Stimulated activated CD8-positive, alpha-beta memory T cell treated with anti-CD3 and anti-CD28 coated beads, Interleukin-7, amount 100 ng/mL, for 48 hours (primary cell): ENCODE results near the gene SMAGP.
"Not testable (repeated sequence)": the region's sequence is repeated elsewhere in the genome, so short reads cannot be mapped to it uniquely, and the experiment has no call there.

Experiments used
- DNase-seq, 2 donors: peaks; one replicate each; pipeline ENCODE4 v3.0.0-alpha.2; 2020; ENCODE audit warnings: low read depth in 1 of 2; ENCODE audit errors: extremely low read depth in 1 of 2

Gene SMAGP

DNA sequence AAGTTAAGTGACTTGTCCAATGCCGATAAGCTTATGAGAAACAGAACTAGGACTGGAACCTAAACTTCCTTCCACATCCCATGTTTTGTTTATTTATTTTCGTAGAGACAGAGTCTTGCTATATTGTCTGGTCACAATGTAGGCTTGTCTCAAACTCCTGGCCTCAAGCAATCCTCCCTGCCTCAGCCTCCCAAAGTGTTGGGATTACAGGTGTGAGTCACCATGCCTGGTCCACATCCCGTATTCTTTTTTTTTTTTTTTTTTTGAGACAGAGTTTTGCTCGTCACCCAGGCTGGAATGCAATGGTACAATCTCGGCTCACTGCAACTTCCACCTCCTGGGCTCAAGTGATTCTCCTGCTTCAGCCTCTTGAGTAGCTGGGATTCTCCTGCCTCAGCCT is 43.1 kb downstream of the SMAGP start:
- not testable (repeated sequence) for DNase-seq

DNA sequence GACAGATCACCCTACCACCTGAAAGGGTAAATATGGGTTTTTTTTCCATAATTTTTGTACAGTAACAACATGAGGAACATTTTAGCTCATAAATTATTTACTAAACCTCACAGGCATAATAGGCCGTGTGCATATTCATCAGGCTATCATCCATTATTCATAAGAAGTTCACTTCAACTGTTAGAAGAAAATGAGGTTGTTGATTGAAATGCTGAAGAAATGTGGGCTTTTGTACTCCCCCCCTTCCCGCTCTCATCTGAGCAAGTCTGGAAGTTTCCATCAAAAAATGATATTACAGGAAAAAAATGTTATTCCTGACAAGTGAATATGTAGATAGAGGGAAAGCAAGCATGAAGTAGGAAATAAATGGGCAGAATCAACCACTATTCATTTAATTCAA is 44.4 kb downstream of the SMAGP start:
- DNase-seq, result no peak

DNA sequence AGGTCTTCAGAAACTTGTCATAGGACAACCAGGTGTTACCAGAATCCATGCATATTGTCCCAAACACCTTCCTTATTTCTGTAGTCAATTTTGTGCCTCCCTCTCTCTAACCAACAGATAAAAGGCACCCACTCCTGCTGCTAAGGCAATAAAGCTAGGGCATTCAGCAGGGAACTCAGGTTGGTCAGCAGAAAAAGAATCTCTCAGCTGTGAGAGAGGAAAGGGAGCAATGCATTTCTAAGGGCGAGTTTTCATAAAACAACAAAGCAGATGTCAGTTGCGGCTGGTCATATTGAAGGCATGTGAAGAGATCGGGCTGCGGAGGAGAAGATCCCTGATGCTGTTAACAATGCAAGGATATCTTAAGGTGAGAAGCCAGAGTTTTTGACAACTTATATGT is 45.0 kb downstream of the SMAGP start:
- no peak for DNase-seq

DNA sequence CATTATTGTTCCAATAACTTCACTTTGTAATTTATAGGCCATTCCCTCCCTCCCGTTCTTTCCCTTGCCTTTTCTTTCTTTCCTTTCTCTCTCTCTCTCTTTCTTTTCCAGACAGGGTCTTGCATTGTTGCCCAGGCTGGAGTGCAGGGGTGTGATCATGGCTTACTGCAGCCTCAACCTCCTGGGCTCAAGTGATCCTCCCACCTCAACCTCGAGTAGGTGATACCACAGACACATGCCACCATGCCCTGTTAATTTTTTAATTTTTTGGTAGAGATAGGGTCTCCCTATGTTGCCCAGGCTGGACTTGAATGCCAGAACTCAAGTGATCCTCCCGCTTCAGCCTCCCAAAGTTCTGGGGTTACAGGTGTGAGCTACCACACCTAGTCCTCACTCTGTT is 45.6 kb downstream of the SMAGP start:
- DNase-seq, result no peak

DNA sequence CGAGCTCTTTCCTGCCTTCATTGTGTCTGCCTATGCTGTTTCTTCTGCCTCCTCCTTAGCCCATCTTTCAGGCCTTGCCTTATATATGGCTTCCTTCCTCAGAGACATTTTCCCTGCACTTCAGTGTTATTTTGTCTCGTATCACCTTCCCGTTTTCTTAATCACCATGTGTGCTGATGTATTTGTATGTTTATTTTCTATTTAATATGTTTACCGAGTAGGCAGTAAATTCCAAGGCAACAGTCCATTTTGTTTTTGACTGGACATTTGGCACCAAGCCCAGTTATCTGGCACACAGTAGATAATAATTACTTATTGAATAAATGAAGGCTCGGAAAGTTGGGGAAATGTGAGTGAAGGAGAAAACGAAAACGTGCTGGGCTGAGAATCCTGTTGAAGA is 47.8 kb downstream of the SMAGP start:
- DNase-seq, result no peak

DNA sequence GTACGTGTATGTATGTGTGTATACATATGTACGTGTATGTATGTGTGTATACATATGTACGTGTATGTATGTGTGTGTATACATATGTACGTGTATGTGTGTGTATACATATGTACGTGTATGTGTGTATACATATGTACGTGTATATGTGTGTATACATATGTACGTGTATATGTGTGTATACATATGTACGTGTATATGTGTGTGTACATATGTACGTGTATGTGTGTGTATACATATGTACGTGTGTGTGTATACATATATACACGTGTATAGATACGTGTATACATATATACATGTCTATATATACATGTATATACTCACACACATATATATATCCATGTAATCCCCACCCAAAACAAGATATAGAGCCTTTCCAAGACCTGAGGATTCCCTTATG is 50.4 kb downstream of the SMAGP start:
- not testable (repeated sequence) for DNase-seq

DNA sequence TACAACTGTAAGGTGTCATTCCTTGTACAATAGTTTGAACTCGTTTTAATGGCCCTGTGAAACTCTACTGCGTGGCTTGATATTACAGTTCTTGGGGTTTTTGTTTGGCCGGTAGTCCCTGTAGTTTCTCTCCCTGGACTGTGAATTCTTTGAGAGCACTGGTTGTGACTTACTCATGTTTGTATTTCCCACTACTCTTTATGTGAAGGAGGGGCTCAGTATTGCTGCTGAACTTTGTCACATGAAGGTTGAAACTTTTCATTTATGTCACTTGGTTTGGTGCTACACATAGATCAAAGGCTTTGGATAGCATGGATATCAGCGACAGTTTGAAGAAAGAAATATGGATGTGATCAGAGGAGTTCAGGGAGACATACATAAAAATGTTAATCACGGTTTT is 50.9 kb downstream of the SMAGP start:
- no peak for DNase-seq

DNA sequence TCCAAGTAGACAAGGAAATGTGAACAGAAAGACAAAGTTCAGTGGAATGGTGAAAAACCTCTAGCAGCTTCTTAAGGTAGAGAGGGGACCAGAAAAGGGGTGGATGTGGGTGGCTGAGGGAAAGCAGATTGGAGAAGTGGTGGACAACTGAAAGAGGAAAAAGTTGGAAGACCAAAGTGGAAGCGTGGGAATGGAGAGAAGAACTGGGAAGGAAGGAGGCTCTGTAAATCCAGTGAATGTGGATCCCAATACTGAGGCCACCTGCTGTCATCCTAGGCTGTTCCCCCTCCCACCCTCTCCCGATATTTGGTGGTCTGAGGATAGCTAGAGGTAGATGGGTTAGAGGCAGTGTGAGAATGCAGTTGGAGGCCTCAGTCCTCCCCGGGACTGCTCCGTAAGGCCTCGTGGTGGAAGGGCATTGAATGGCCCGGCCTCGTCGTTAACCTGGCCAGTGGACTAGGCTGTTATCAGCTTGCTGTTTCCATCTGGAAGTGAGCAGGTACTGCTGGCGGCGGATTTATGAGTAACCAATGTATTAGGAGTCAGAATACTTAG is 51.5 kb downstream of the SMAGP start:
- DNase-seq, result no peak

DNA sequence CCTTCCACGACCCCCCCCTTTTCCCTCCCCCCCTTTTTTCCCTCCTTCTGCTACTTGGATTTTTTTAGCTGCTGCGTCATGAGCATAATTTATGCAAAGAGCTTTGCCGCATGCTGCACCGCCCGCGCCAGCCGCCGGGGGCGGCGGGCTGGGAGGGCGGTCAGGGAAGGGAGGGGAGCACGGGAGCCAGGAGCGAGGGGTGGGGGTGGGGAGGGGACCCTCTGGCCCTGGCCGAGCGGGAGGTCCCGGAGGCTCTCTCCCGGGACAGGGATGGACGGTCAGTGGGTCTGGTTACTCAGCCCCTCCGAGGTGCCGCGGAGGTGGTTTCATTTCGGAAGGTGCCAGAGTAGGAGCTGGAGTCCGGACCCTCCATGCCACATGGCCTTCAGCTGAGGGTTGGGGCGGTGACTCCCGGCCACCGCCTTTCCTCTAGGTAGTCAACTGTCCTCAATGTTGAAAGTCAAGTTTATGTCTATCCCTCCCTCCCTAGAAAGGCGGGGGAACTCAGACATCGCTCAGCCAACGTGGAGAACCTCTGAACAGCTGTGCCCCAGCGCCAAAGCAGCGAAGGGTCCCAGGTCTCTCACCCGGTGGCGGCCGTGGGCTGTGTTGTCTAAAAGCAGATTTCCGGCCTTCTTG is 52.1 kb downstream of the SMAGP start, which contains the start of gene POU6F1:
TSS of gene POU6F1 (minus strand) at position 95 of the 639 bp plus-strand sequence. CDS start 11,226 bp downstream, outside the sequence.
- peak in 1 of 2 donors; percentile 31 for DNase-seq

DNA sequence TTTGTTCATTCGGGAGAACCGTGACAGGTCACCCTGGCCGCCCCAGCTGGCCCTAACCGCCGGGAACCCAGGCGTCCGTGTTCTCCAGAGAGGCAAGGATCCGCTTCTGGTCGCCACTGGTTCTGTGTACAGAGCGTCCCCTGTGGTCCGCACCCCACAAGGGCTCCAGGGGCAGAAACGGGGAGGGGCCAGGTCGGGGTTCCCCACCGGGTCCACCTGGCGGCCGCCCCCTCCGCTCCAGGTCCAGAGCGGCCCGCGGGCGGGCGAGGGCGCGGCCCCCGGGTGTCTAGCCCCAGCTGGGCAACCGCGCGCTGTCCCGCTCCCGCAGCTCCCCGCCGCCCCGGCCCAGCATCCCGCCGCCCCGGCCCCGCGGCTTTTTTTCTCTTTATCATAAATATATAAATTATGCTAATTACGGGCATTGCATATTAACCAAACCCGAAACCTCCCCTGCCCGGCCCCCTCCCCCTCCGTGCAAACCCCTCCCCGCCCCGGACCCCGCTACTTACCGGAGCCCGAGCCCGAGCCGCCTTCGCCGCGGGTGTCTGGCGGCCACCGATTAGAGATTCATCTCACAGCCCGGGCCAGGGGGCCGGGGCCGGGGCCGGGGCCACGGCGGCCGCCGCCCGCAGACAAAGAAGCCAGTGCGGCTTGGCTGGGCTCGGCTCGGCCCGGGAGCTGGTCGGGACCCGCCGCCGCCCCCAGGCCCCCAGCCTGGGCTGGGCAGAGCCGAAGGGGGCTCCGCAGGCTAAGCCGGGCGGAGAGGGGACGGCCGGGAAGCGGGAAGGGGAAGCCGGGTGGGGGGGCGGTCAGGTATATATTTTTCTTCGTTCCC is 52.9 kb downstream of the SMAGP start:
- peak in 1 of 2 donors; percentile 30 for DNase-seq

DNA sequence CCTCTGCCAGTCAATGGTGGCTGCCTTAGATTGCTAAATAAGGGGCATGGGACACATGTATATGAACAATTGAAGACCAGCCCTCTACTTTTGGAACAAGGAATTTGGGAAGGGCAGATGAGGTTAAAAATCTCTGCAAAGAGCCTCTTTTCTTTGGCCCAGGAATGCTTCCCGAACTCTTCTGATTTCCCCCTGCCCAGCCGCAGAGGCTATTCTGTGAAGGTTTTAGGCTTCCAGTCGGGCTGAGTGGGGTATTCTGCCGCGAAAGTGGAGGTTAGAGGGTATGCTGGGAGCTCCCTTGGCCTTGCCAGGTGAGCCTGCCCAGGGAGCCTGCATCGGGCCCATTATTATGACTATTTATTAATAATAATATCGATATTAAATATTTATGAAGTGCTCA is 53.6 kb downstream of the SMAGP start:
- DNase-seq, result no peak

DNA sequence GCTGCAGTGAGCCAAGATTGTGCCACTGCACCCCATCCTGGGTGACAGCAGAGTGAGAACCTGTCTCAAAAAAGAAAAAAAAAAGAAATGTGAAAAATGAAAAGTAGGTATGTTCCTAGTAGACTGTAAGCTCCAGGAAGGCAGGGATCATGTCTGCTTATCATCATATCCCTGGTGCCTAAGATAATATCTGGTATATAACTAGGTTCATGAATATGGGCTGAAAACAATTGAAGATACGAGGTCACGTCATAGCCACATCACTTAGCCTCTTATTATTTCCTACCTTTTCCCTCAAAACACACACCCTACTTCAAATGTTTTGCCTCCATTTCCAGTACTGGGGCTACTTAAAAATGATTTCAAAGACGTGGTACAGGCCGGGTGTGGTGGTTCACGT is 55.3 kb downstream of the SMAGP start:
- DNase-seq, result no peak

DNA sequence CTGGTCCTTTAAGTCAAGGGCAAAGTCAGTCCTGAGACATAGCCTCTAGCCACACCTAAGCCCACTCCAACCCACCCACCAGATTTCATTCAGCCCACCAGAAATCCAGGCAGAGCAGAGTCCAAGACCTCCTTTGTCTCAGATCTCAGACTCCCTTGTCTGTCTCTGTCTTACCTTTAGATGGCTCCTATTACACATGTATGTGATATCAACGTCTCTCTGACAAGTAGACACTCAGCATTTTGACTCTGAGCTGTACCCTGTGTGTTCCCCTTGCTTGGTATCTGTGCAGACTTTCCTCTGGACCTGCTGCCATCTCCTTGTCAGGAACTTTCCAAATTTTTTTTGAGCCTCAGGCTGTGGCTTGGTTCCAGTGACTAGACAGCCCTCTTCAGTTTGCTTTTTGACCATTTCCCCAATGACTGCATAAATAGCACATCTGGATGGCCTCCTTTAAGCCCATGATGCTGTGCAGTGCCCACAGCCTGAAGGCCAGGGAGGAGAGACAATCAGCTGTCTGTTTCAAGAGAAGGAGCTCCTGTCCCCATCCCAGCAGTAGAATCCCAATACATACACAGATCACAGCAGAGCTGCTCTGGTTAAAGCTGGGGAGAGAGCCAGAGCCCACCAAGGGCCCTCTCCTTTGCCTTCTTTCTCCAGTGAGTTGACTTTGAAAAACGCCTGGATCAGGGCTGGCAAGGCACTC is 59.4 kb downstream of the SMAGP start:
- DNase-seq, result no peak

DNA sequence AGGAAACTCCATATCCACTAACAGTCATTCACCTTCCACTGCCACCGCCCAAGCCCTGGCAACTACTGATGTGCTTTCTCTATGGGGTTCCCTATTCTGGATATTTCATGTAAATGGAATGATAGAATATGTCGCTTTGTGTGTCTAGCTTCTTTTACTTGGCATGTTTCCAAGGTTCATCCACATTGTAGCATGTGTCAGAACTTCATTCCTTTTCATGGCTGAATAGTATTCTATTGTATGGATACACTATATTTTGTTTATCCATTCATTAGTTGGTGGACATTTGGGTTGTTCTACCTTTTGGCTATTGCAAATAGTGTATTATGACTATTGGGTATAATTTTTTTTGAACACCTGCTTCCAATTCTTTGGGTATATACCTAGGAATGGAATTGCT is 61.0 kb downstream of the SMAGP start:
- DNase-seq, result no peak

DNA sequence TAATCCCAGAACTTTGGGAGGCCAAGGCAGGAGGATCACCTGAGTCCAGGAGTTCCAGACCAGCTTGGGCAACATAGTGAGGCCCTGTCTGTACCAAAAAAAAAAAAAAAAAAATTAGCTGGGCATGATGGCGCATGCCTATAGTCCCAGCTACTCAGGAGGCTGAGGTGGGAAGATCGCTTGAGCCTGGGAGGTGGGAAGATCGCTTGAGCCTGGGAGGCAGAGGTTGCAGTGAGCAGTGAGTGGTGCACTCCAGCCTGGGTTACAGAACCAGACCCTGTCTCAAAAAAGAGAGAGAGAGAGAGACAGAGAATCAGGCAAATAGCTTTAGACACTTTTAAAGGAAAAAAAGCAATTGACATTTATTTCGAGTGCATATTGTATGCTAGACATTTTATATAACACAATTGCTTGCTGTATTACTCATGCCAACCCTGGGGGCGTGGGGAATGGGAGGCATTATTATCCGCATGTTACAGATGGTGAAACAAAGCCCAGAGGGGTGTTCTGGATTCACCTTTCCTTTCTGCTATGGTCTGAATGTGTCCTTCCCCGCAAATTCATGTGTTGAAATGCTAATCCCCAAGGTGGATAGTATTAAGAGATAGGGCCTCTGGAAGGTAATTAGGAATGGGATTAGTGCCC is 62.1 kb downstream of the SMAGP start:
- DNase-seq, result no peak

DNA sequence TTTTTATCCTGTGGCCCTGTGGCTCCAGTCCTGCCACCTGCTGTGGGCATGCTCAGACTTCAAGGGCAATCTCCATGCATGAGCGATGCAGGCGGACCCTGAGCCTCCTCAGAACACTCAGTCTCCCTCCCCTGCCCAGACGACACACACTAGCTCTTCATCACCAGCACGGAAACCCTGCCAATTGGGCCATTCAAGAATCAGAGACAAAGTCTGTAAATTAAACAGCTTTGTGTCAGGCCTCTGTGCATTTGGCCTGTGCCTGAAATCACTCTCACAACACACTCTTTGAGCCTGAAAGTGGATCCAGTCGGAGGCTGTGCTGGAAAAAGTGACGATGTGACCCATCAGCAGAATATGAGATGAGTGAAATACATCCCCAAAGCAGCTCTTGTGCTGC is 64.9 kb downstream of the SMAGP start:
- DNase-seq, result no peak

DNA sequence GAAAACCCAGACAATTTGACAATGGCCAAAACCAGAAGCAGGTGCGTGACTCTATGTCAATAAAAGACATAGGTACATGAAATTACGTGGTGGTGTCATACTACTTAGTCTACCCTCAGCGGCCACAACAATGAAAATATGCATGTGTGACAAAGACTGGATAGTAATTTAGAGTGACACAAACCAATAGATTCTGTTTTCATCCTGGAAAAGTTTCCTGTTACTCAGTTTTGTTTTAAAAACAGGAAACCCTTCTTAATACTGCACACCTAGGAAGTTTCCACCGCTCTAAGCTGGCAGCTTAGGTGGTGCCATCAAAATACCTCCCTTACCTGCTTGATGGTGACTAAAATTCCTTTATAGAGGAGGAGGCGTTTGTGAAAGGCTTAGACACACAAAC is 67.5 kb downstream of the SMAGP start:
- DNase-seq, result no peak

DNA sequence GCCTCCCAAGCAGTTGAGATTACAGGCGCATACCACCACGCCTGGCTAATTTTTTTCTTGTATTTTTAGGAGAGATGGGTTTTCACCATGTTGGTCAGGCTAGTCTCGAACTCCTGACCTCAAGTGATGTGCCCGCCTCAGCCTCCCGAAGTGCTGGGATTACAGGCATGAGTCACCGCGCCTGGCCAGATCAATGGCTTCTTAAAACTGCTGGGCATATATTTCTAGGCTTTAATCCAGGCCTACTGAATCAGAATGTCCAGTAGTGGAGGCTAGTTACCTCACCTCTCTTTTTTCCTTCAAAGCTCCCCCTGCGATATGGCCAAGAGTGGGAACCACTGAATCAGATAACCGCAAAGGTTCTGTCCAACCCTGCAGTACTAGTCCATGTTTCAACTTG is 69.4 kb downstream of the SMAGP start:
- DNase-seq, result no peak

DNA sequence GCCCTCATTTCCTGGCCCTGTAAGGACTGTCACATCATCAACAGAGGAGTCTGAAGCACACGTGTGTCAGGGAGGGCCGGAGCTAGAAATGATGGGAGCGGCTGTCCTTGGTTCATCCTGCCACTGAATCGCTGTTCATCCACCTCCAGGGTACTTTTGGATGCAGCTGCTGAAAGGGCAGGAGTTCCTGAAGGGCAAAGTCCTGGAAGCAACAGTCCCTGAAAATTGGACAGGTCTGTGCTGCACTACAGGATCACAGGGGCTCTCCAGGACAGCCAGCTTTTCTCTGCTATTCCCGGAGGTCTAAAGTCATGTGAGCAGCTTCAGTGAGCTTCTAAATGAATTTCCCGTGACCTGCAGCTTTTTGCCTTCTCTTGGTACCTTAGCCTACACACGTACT is 70.1 kb downstream of the SMAGP start:
- DNase-seq, result no peak

DNA sequence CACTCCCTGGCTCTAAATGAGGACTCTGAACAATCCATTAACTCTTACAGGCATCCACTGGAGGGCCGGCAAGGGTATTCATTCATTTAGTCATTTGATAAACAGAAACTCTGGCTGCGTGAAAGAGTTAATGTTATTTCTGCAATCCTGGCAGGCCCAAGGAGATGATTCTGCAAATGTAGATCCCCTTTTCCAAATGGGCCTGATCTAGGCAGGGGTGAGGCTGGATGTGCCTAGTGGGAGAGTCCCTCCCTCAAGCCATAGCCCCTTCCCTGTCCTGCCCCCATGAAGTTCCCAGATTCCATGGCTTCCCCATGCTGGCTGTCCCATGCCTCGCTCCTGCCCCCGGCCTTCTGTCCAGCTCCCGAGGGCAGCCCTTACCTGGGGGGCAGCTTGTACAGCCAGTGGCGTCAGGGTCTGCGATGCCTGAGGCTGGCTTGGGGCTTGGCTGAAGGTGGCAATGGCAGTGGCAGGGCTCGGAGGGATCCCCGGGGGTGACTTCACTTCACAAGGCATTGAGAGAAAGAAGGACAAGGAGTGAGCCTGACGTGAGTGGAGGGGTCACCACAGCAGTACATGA is 70.8 kb downstream of the SMAGP start:
- no peak for DNase-seq
